Astrocyte of the spinal cord (primary cell): ENCODE measurements around the gene NFU1.

ENCODE experiments used
- DNase-seq: peaks from one replicate; pipeline ENCODE4 v3.0.0; 2011; ENCODE audit warnings: low read depth, low spot score
- H3K4me3 ChIP-seq: 2 replicates; pipeline ENCODE4 v1.5.1; 2011; ENCODE audit warnings: low read depth, mild to moderate bottlenecking, low read length, moderate library complexity
- CTCF ChIP-seq: IDR thresholded peaks from 2 replicates; pipeline ENCODE4 v1.5.1; 2012; ENCODE audit warnings: low read depth, mild to moderate bottlenecking, low read length, inconsistent platforms
- in situ Hi-C: cut with HindIII; loops from 2 replicates; pipeline ENCODE4 v1.10.0; 2017; ENCODE audit warnings: low sequenced_read_pairs

The NFU1 gene

GRCh38 chr2:69436938-69437750, at the start of gene NFU1:
Gene NFU1 (minus strand): TSS chr2:69437435. CDS start chr2:69437422, 13 bp downstream.
- H3K4me3 ChIP-seq: peak within 1 kb of the TSS; percentile 95
- TF ChIP-seq CTCF: peak; percentile 67
- peak; percentile 98 for DNase-seq
- in situ Hi-C loops: no loop called here

GRCh38 chr2:69483696-69484095, 46.5 kb upstream of the NFU1 start:
- no peak for TF ChIP-seq CTCF
- no peak overlapping the region for H3K4me3 ChIP-seq
- no peak for DNase-seq
- in situ Hi-C loops: no loop called here

GRCh38 chr2:69483024-69483423, 45.8 kb upstream of the NFU1 start:
- H3K4me3 ChIP-seq: no peak overlapping the region
- TF ChIP-seq CTCF: no peak
- in situ Hi-C loops: no loop called here
- DNase-seq: peak; percentile 69

GRCh38 chr2:69482471-69482870, 45.2 kb upstream of the NFU1 start:
- no peak overlapping the region for H3K4me3 ChIP-seq
- no peak for DNase-seq
- TF ChIP-seq CTCF: no peak
- in situ Hi-C loops: no loop called here

GRCh38 chr2:69481421-69481820, 44.2 kb upstream of the NFU1 start:
- TF ChIP-seq CTCF: no peak
- no peak overlapping the region for H3K4me3 ChIP-seq
- DNase-seq: no peak
- in situ Hi-C loops: no loop called here

GRCh38 chr2:69477627-69478026, 40.4 kb upstream of the NFU1 start:
- no peak for TF ChIP-seq CTCF
- no peak overlapping the region for H3K4me3 ChIP-seq
- in situ Hi-C loops: no loop called here
- DNase-seq: no peak
